NCI-H1417 (cell line): ENCODE data around the gene MYL11.
A peak's percentile ranks its signal among the peaks of the same experiment; 100 is the strongest.
"Not testable (repeated sequence)": the region's sequence is repeated elsewhere in the genome, so short reads cannot be mapped to it uniquely, and the experiment has no call there.

Source experiments
- DNase-seq, 3 experiments: peaks; one replicate each; lab custom pipeline; 2025; lab: John Stamatoyannopoulos, UW

Gene MYL11

GRCh38 chr16:30374538-30374937 lies at the start of gene MYL11:
Gene MYL11 (plus strand): TSS chr16:30374802. CDS start chr16:30374858, 56 bp downstream.
- no peak for DNase-seq

GRCh38 chr16:30334473-30334989 lies 40.1 kb upstream of the MYL11 start:
- DNase-seq = peak; percentile 47 to 82 (median 82)

GRCh38 chr16:30335028-30335597 lies 39.5 kb upstream of the MYL11 start:
- peak; percentile 60 to 86 (median 86) for DNase-seq

GRCh38 chr16:30335598-30336474 lies 38.8 kb upstream of the MYL11 start:
- no peak for DNase-seq

- not testable (repeated sequence) for DNase-seq
These were observed 36.6 kb upstream of the MYL11 start for GRCh38 chr16:30337964-30338357.

GRCh38 chr16:30338715-30339114 lies 35.9 kb upstream of the MYL11 start:
- DNase-seq = not testable (repeated sequence)

GRCh38 chr16:30340621-30341020 lies 34.0 kb upstream of the MYL11 start:
- DNase-seq = no peak

GRCh38 chr16:30341971-30342370 lies 32.6 kb upstream of the MYL11 start:
- DNase-seq = not testable (repeated sequence)

GRCh38 chr16:30342751-30343490 lies 31.7 kb upstream of the MYL11 start:
- no peak for DNase-seq

GRCh38 chr16:30343491-30343820 lies 31.1 kb upstream of the MYL11 start:
- DNase-seq = not testable (repeated sequence)

GRCh38 chr16:30346286-30346685 lies 28.3 kb upstream of the MYL11 start:
- DNase-seq = no peak

GRCh38 chr16:30348113-30348512 lies 26.5 kb upstream of the MYL11 start:
- DNase-seq = no peak

GRCh38 chr16:30348929-30349328 lies 25.7 kb upstream of the MYL11 start:
- DNase-seq = no peak

- DNase-seq = no peak
These were observed 24.9 kb upstream of the MYL11 start for GRCh38 chr16:30349675-30350074.

GRCh38 chr16:30350134-30350871 lies 24.3 kb upstream of the MYL11 start:
- no peak for DNase-seq

- no peak for DNase-seq
These were observed 23.6 kb upstream of the MYL11 start for GRCh38 chr16:30351001-30351441.

- no peak for DNase-seq
These were observed 22.8 kb upstream of the MYL11 start for GRCh38 chr16:30351586-30352419.

- no peak for DNase-seq
These were observed 21.9 kb upstream of the MYL11 start for GRCh38 chr16:30352488-30353401.

GRCh38 chr16:30353438-30354129 lies 21.0 kb upstream of the MYL11 start:
- DNase-seq = no peak
